Liver (tissue), 9 donors: ENCODE measurements around the gene ADK. TPM values are rescaled to one million over a fixed set of nuclear protein-coding genes. Genes with fewer than 3 reads are reported as not detected.

Source experiments
- DNase-seq: peaks from one replicate; pipeline ENCODE4 v3.0.0-alpha.2; 2017; ENCODE audit warnings: low spot score
- H3K27ac ChIP-seq, 2 donors: one replicate each; pipeline ENCODE4 v1.7.0; 2013; ENCODE audit warnings: inconsistent platforms in 2 of 2, low read length in 2 of 2, control low read depth in 1 of 2, low read depth in 1 of 2, mild to moderate bottlenecking in 1 of 2
- H3K27me3 ChIP-seq, 4 donors: one replicate each; pipeline versions ENCODE4 v1.6.1 to v1.7.0; 2013; ENCODE audit warnings: low read length in 3 of 4, inconsistent platforms in 1 of 4, mild to moderate bottlenecking in 1 of 4, moderate library complexity in 1 of 4; ENCODE audit not compliant: control insufficient read depth in 4 of 4, insufficient read depth in 4 of 4
- H3K36me3 ChIP-seq, 4 donors: one replicate each; pipeline versions ENCODE4 v1.6.1 to v1.7.0; 2013; ENCODE audit warnings: low read length in 3 of 4, mild to moderate bottlenecking in 3 of 4, low read depth in 1 of 4, moderate library complexity in 1 of 4; ENCODE audit not compliant: control insufficient read depth in 4 of 4, insufficient read depth in 3 of 4
- H3K4me1 ChIP-seq, 4 donors: one replicate each; pipeline versions ENCODE4 v1.6.1 to v1.7.0; 2013; ENCODE audit warnings: low read length in 3 of 4, mild to moderate bottlenecking in 3 of 4, moderate library complexity in 1 of 4; ENCODE audit not compliant: control insufficient read depth in 4 of 4, insufficient read depth in 4 of 4
- H3K4me3 ChIP-seq, 3 donors: one replicate each; pipeline versions ENCODE4 v1.6.1 to v1.7.0; 2013; ENCODE audit warnings: low read length in 3 of 3, control low read depth in 1 of 3, low read depth in 1 of 3, mild to moderate bottlenecking in 1 of 3
- H3K9ac ChIP-seq, 2 donors: one replicate each; pipeline ENCODE4 v1.7.0; 2013; ENCODE audit warnings: low read length in 2 of 2, mild to moderate bottlenecking in 2 of 2, moderate library complexity in 2 of 2, control low read depth in 1 of 2, low read depth in 1 of 2
- H3K9me3 ChIP-seq, 4 donors: one replicate each; pipeline versions ENCODE4 v1.6.1 to v1.7.0; 2013; ENCODE audit warnings: low read length in 3 of 4; ENCODE audit not compliant: control insufficient read depth in 4 of 4
- EGR1 ChIP-seq, 2 donors: IDR thresholded peaks; 2 replicates each; pipeline ENCODE4 v1.6.1; 2016 to 2018; ENCODE audit warnings: antibody characterized with exemption in 2 of 2, low read depth in 2 of 2
- FOXA1 ChIP-seq: IDR thresholded peaks from 2 replicates; pipeline ENCODE4 v1.6.1; 2016; ENCODE audit warnings: antibody characterized with exemption
- FOXA2 ChIP-seq: IDR thresholded peaks from 2 replicates; pipeline ENCODE4 v1.6.1; 2016; ENCODE audit warnings: antibody characterized with exemption
- GABPA ChIP-seq, 2 donors: IDR thresholded peaks in 1 of 2; conservative IDR thresholded peaks in 1 of 2; 2 replicates each; pipeline ENCODE4 v1.6.1; 2016; ENCODE audit warnings: antibody characterized with exemption in 2 of 2, mild to moderate bottlenecking in 1 of 2, moderate library complexity in 1 of 2
- HNF4A ChIP-seq, 2 donors: conservative IDR thresholded peaks; 2 replicates each; pipeline ENCODE4 v1.6.1; 2016; ENCODE audit warnings: antibody characterized with exemption in 2 of 2, mild to moderate bottlenecking in 2 of 2
- HNF4G ChIP-seq: IDR thresholded peaks from 2 replicates; pipeline ENCODE4 v1.6.1; 2016; ENCODE audit warnings: antibody characterized with exemption
- JUND ChIP-seq, 2 donors: IDR thresholded peaks; 2 replicates each; pipeline ENCODE4 v1.6.1; 2016; ENCODE audit warnings: antibody characterized with exemption in 2 of 2
- NR2F2 ChIP-seq: IDR thresholded peaks from 2 replicates; pipeline ENCODE4 v1.6.1; 2016; ENCODE audit warnings: antibody characterized with exemption
- RAD21 ChIP-seq, 2 donors: IDR thresholded peaks; 2 replicates each; pipeline ENCODE4 v1.6.1; 2016; ENCODE audit warnings: antibody characterized with exemption in 2 of 2, mild to moderate bottlenecking in 2 of 2
- RXRA ChIP-seq, 2 donors: IDR thresholded peaks; 2 replicates each; pipeline ENCODE4 v1.6.1; 2017 to 2018; ENCODE audit warnings: antibody characterized with exemption in 2 of 2, mild to moderate bottlenecking in 1 of 2
- SP1 ChIP-seq: IDR thresholded peaks from 2 replicates; pipeline ENCODE4 v1.6.1; 2018; ENCODE audit warnings: antibody characterized with exemption, mild to moderate bottlenecking
- TAF1 ChIP-seq: conservative IDR thresholded peaks from 2 replicates; pipeline ENCODE4 v1.6.1; 2016; ENCODE audit warnings: antibody characterized with exemption, mild to moderate bottlenecking
- YY1 ChIP-seq: IDR thresholded peaks from 2 replicates; pipeline ENCODE4 v1.6.1; 2016; ENCODE audit warnings: antibody characterized with exemption, mild to moderate bottlenecking
- WGBS: extraction: QIAGEN DNeasy Blood & Tissue Kit; methylation state at CpG from one replicate; pipeline ENCODE4 v1.1.7; 2013; 5-methylcytosine and 5-hydroxymethylcytosine counted together
- polyA plus RNA-seq, 2 donors: library from polyadenylated mRNA; stranded (reverse) in 1 of 2; unstranded in 1 of 2; fragments of 200-250 nt in 1 of 2; fragments of >200 nt in 1 of 2; fragmentation: Nextera tagmentation in 1 of 2; extraction: Ambion mirVana in 1 of 2; gene quantifications; one replicate each; pipeline versions ENCODE4 v1.2.1 to v1.2.3, GENCODE V29; 2013 to 2015
- total RNA-seq, 2 donors: library from RNA; depleted of rRNA; stranded (reverse); fragments of >200 nt; gene quantifications; one replicate each; pipeline ENCODE4 v1.2.3, GENCODE V29; 2014
- TF ChIP-seq, protein P1 (sequence below): fragments of 150-350 bp; IDR thresholded peaks from 2 replicates; pipeline ENCODE4 v1.5.1; 2017; ENCODE audit warnings: improper control_type of control experiment, low read depth, low read length; ENCODE audit not compliant: missing input control
- TF ChIP-seq, protein P2 (sequence below): IDR thresholded peaks from 2 replicates; pipeline ENCODE4 v1.6.1; 2016; ENCODE audit warnings: antibody characterized with exemption
- TF ChIP-seq, protein P3 (sequence below): IDR thresholded peaks from 2 replicates; pipeline ENCODE4 v1.6.1; 2016; ENCODE audit warnings: antibody characterized with exemption
- TF ChIP-seq, protein P4 (sequence below): IDR thresholded peaks from 2 replicates; pipeline ENCODE4 v1.6.1; 2016; ENCODE audit warnings: antibody characterized with exemption
- TF ChIP-seq, protein P5 (sequence below): IDR thresholded peaks from 2 replicates; pipeline ENCODE4 v1.6.1; 2016; ENCODE audit warnings: antibody characterized with exemption, mild to moderate bottlenecking
- donor health status: healthy.
- donor health status: healthy.
- donor health status: healthy.
- donor health status: healthy.
- donor health status: healthy.

Gene ADK
- total and polyA plus RNA-seq, 4 donors = 18.0 to 110 (median 65.5) TPM

DNA sequence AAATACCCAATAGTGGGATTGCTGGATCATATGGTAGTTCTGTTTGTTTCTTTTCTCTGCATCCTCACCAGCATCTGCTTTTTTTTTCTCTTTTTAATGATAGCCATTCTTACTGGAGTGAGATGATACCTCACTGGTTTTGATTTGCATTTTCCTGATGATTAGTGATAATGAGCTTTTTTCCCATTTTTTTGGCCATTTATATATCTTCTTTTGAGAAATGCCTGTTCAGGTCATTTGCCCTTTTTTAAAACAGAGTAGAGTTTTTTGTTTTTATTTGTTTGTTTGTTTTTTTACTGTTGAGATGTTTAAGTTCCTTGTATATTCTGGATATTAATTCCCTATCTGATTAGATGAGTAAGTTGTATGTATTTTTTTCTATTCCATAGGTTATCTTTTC lies 469.6 kb downstream of the ADK start:
- Histone ChIP-seq H3K9ac (no peak overlapping the region), H3K4me3 (no peak overlapping the region), H3K36me3 (peaks cover 0 to 6% (median 1%) of the 10 kb centered on the region in 4 donors), H3K27me3 (no peaks in the 10 kb centered on the region), H3K4me1 (no peaks in the 10 kb centered on the region), H3K27ac (no peak overlapping the region), H3K9me3 (peaks cover 0 to 4% (median 0%) of the 10 kb centered on the region in 4 donors)
- no peak for TF ChIP-seq SP1
- no peak for TF ChIP-seq GABPA (IDR thresholded peaks at IDR 0.05 in 1 of 2, conservative IDR thresholded peaks at IDR 0.05 in 1 of 2)
- TF ChIP-seq, protein P1, sequence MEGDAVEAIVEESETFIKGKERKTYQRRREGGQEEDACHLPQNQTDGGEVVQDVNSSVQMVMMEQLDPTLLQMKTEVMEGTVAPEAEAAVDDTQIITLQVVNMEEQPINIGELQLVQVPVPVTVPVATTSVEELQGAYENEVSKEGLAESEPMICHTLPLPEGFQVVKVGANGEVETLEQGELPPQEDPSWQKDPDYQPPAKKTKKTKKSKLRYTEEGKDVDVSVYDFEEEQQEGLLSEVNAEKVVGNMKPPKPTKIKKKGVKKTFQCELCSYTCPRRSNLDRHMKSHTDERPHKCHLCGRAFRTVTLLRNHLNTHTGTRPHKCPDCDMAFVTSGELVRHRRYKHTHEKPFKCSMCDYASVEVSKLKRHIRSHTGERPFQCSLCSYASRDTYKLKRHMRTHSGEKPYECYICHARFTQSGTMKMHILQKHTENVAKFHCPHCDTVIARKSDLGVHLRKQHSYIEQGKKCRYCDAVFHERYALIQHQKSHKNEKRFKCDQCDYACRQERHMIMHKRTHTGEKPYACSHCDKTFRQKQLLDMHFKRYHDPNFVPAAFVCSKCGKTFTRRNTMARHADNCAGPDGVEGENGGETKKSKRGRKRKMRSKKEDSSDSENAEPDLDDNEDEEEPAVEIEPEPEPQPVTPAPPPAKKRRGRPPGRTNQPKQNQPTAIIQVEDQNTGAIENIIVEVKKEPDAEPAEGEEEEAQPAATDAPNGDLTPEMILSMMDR = no peak
- TF ChIP-seq, protein P2, sequence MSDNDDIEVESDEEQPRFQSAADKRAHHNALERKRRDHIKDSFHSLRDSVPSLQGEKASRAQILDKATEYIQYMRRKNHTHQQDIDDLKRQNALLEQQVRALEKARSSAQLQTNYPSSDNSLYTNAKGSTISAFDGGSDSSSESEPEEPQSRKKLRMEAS = no peak
- no peak for TF ChIP-seq HNF4A (conservative IDR thresholded peaks at IDR 0.05)
- TF ChIP-seq YY1 = no peak
- no peak for TF ChIP-seq FOXA2
- no peak for TF ChIP-seq TAF1
- no peak for TF ChIP-seq HNF4G
- no peak for TF ChIP-seq JUND (IDR thresholded peaks at IDR 0.05)
- TF ChIP-seq FOXA1 = no peak
- no peak for TF ChIP-seq NR2F2
- TF ChIP-seq, protein P3, sequence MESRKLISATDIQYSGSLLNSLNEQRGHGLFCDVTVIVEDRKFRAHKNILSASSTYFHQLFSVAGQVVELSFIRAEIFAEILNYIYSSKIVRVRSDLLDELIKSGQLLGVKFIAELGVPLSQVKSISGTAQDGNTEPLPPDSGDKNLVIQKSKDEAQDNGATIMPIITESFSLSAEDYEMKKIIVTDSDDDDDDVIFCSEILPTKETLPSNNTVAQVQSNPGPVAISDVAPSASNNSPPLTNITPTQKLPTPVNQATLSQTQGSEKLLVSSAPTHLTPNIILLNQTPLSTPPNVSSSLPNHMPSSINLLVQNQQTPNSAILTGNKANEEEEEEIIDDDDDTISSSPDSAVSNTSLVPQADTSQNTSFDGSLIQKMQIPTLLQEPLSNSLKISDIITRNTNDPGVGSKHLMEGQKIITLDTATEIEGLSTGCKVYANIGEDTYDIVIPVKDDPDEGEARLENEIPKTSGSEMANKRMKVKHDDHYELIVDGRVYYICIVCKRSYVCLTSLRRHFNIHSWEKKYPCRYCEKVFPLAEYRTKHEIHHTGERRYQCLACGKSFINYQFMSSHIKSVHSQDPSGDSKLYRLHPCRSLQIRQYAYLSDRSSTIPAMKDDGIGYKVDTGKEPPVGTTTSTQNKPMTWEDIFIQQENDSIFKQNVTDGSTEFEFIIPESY = no peak
- TF ChIP-seq, protein P4, sequence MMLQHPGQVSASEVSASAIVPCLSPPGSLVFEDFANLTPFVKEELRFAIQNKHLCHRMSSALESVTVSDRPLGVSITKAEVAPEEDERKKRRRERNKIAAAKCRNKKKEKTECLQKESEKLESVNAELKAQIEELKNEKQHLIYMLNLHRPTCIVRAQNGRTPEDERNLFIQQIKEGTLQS = no peak
- TF ChIP-seq RXRA (IDR thresholded peaks at IDR 0.05) = no peak
- no peak for TF ChIP-seq EGR1 (IDR thresholded peaks at IDR 0.05; ENCODE audit: low read depth in 2 of 2)
- no peak for DNase-seq

DNA sequence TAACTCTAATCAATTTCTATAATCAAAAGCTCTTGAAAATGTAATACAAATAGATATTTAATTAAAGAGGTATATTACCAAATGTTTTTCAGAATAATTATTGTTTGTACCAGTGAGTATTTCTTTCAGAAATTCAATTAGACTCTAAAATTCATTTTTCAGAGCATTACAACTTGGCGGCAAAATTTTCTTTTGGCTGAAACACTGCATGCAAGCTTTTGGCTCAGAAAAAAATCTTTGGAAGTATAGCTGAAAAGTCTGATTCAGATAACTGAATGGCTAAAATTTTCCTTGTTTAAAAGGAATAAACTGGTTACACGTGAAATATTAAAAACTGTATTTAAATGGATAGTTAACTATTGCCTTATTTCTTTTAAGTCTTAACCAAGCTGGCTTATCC lies 472.8 kb downstream of the ADK start:
- H3K4me1 ChIP-seq = no peaks in the 10 kb centered on the region
- no peaks in the 10 kb centered on the region for H3K9me3 ChIP-seq
- H3K4me3 ChIP-seq = no peak overlapping the region
- H3K36me3 ChIP-seq = peaks cover 0 to 5% (median 2%) of the 10 kb centered on the region in 4 donors
- no peaks in the 10 kb centered on the region for H3K27me3 ChIP-seq
- no peak overlapping the region for H3K27ac ChIP-seq
- H3K9ac ChIP-seq = no peak overlapping the region
- TF ChIP-seq, protein P2 = no peak
- TF ChIP-seq, protein P3 = no peak
- TF ChIP-seq, protein P5, sequence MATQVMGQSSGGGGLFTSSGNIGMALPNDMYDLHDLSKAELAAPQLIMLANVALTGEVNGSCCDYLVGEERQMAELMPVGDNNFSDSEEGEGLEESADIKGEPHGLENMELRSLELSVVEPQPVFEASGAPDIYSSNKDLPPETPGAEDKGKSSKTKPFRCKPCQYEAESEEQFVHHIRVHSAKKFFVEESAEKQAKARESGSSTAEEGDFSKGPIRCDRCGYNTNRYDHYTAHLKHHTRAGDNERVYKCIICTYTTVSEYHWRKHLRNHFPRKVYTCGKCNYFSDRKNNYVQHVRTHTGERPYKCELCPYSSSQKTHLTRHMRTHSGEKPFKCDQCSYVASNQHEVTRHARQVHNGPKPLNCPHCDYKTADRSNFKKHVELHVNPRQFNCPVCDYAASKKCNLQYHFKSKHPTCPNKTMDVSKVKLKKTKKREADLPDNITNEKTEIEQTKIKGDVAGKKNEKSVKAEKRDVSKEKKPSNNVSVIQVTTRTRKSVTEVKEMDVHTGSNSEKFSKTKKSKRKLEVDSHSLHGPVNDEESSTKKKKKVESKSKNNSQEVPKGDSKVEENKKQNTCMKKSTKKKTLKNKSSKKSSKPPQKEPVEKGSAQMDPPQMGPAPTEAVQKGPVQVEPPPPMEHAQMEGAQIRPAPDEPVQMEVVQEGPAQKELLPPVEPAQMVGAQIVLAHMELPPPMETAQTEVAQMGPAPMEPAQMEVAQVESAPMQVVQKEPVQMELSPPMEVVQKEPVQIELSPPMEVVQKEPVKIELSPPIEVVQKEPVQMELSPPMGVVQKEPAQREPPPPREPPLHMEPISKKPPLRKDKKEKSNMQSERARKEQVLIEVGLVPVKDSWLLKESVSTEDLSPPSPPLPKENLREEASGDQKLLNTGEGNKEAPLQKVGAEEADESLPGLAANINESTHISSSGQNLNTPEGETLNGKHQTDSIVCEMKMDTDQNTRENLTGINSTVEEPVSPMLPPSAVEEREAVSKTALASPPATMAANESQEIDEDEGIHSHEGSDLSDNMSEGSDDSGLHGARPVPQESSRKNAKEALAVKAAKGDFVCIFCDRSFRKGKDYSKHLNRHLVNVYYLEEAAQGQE = no peak
- TF ChIP-seq RXRA (IDR thresholded peaks at IDR 0.05) = no peak
- TF ChIP-seq, protein P4 = no peak
- TF ChIP-seq JUND (IDR thresholded peaks at IDR 0.05) = no peak
- TF ChIP-seq YY1 = no peak
- TF ChIP-seq HNF4G = no peak
- no peak for TF ChIP-seq GABPA (IDR thresholded peaks at IDR 0.05 in 1 of 2, conservative IDR thresholded peaks at IDR 0.05 in 1 of 2)
- TF ChIP-seq RAD21 (IDR thresholded peaks at IDR 0.05) = no peak
- no peak for TF ChIP-seq HNF4A (conservative IDR thresholded peaks at IDR 0.05)
- TF ChIP-seq FOXA2 = no peak
- TF ChIP-seq, protein P1 = no peak
- no peak for TF ChIP-seq FOXA1
- TF ChIP-seq TAF1 = no peak
- TF ChIP-seq SP1 = no peak
- no peak for TF ChIP-seq NR2F2
- no peak for TF ChIP-seq EGR1 (IDR thresholded peaks at IDR 0.05; ENCODE audit: low read depth in 2 of 2)
- 97% methylated on average over 2 of the region's 2 CpGs for WGBS
- no peak for DNase-seq
